Measurements from ENCODE around the gene TMEM127.
A peak's percentile ranks its signal among the peaks of the same experiment; 100 is the strongest.

TMEM127 gene

DNA sequence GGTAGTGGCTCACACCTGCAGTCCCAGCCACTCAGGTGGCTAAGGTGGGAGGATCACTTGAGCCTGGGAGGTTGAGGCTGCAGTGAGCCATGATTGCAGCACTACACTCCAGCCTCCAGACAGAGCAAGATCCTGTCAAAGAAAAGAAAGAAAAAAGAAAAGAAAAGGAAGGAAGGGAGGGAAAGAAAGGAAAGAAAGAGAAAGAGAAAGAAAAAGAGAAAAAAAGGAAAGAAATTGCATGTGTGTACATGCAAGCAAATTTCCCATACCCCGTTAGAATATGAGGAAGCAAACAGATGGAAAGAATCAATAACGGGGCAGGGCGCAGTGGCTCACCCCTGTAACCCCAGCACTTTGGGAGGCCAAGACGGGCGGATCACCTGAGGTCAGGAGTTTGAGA is 17.9 kb downstream of the TMEM127 start:
- no peaks in the 10 kb centered on the region for H3K27me3 ChIP-seq (ENCODE audit: control insufficient read depth, insufficient read depth, low read length)
- H3K9ac ChIP-seq (ENCODE audit: low read length): no peak overlapping the region
- H3K36me3 ChIP-seq (ENCODE audit: control insufficient read depth, insufficient read depth, low read length): peaks cover 17% of the 10 kb centered on the region
- peaks cover 3% of the 10 kb centered on the region for H3K4me1 ChIP-seq (ENCODE audit: control insufficient read depth, insufficient read depth, low read length)
- H3K27ac ChIP-seq (ENCODE audit: low read depth, low read length): no peak overlapping the region
- H3K4me3 ChIP-seq (ENCODE audit: low read length): no peak overlapping the region

DNA sequence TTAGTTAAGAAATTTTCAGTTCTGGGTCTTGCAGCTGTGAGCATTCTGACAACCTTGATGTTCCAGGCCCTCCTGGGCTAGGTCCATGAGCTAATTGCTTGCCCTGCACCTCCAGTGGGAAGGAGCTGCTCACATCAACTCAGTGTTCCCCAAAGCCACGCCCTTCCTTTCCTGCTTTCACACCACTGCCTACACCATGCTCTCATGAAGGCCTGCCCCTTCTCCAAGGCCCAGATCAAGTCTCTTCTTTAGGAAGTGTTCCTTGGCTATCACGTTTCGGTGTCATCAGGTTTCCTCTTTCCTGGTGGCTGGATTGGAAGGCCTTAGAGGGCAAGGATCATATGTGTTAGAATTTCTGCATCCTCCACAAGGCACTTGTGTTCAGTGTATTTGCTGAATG is 18.8 kb downstream of the TMEM127 start:
- H3K27me3 ChIP-seq (ENCODE audit: control insufficient read depth, insufficient read depth, low read length): no peaks in the 10 kb centered on the region
- H3K4me1 ChIP-seq (ENCODE audit: control insufficient read depth, insufficient read depth, low read length): peaks cover 3% of the 10 kb centered on the region
- H3K9ac ChIP-seq (ENCODE audit: low read length): no peak overlapping the region
- H3K4me3 ChIP-seq (ENCODE audit: low read length): no peak overlapping the region
- H3K36me3 ChIP-seq (ENCODE audit: control insufficient read depth, insufficient read depth, low read length): peaks cover 8% of the 10 kb centered on the region
- no peak overlapping the region for H3K27ac ChIP-seq (ENCODE audit: low read depth, low read length)

DNA sequence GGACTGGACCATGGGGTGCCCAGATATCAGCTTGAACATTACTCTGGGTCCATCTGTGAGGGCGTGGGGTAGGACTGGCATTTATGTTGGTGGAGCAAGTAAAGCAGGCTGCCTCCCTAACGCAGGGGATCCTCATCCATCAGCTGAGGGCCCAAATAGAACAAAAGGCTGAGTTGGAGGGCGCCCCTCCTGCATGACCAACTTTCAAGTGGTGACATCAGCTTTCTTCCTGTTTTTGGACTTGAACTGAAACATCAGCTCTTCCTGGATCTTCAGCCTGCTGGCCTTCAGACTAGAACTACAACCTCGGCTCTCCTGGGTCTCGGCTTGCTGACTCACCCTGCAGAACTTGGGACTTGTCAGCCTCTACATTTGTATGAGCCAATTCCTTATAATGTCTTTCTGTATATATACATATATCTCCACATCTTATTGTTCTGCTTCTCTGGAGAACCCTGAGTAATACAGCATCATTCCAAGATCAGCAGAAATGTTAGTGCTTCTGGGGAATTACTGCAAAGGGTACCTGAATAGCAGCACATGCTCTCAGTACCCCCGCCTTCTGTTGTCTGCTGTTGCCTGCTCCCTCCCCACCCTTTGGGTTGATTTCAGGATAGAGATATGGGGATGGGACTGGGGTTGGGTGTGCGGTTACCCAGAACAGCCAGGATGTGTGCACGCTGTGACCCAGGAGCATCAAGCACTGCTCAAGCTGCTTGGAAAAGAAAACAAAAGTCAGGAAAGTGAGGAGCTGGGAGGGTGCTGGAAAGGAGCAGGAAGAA is 20.0 kb downstream of the TMEM127 start:
- no peaks in the 10 kb centered on the region for H3K27me3 ChIP-seq (ENCODE audit: control insufficient read depth, insufficient read depth, low read length)
- H3K36me3 ChIP-seq (ENCODE audit: control insufficient read depth, insufficient read depth, low read length): peaks cover 4% of the 10 kb centered on the region
- H3K4me1 ChIP-seq (ENCODE audit: control insufficient read depth, insufficient read depth, low read length): no peaks in the 10 kb centered on the region
- H3K27ac ChIP-seq (ENCODE audit: low read depth, low read length): no peak overlapping the region
- no peak overlapping the region for H3K9ac ChIP-seq (ENCODE audit: low read length)
- no peak overlapping the region for H3K4me3 ChIP-seq (ENCODE audit: low read length)

DNA sequence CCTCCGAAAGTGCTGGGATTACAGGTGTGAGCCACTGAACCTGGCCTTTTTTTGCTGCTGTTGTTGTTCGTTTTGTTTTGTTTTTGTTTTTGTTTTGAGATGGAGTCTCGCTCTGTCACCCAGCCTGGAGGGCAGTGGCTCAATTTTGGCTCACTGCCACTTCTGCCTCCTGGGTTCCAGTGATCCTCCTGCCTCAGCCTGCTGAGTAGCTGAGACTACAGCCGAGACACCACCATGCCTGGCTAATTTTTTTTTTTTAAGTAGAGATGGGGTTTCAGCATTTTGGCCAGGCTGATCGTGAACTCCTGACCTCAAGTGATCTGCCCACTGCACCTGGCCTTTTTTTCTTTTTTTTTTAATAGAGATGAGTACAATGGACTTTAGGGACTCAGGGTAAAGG is 22.0 kb downstream of the TMEM127 start:
- Histone ChIP-seq H3K27me3 (ENCODE audit: control insufficient read depth, insufficient read depth, low read length) (no peaks in the 10 kb centered on the region), H3K36me3 (ENCODE audit: control insufficient read depth, insufficient read depth, low read length) (no peaks in the 10 kb centered on the region), H3K4me1 (ENCODE audit: control insufficient read depth, insufficient read depth, low read length) (no peaks in the 10 kb centered on the region), H3K9ac (ENCODE audit: low read length) (no peak overlapping the region), H3K27ac (ENCODE audit: low read depth, low read length) (no peak overlapping the region), H3K4me3 (ENCODE audit: low read length) (no peak overlapping the region)

DNA sequence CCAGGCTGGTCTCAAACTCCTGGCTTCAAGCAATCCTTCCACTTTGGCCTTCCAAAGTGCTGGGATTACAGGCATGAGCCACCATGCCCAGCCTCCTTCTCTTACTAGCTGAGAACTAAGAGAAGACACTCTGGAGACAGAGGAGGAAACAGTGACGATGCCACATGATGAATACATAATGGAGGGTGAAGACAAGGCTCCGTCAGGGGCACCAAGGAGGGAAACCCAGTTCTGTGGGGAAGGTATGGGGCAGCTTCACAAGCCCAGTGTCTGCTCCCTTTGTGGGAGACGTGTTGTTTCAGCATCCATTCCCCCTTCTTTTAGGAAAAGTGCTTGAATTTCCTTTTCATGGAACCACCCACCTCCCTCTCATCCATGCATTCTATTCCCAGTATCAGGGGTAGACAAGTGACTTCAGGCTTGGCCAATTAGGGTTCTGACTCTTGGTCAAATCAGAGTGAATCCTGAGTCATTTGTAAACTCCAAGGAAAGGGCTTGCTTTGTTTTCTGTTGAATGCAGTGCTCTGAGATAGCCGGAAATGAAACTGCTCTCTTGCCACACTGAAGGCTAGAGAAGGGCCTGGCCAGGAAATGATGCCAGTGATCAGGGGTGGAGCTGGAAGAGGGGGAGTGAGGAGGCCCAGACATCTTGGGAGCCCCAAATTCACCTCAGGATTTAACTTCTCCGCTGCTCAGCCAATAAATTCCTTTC is 23.7 kb downstream of the TMEM127 start:
- H3K27ac ChIP-seq (ENCODE audit: low read depth, low read length): peak overlapping the region; percentile 15
- H3K4me1 ChIP-seq (ENCODE audit: control insufficient read depth, insufficient read depth, low read length): no peaks in the 10 kb centered on the region
- no peaks in the 10 kb centered on the region for H3K27me3 ChIP-seq (ENCODE audit: control insufficient read depth, insufficient read depth, low read length)
- no peak overlapping the region for H3K9ac ChIP-seq (ENCODE audit: low read length)
- no peak overlapping the region for H3K4me3 ChIP-seq (ENCODE audit: low read length)
- H3K36me3 ChIP-seq (ENCODE audit: control insufficient read depth, insufficient read depth, low read length): no peaks in the 10 kb centered on the region

DNA sequence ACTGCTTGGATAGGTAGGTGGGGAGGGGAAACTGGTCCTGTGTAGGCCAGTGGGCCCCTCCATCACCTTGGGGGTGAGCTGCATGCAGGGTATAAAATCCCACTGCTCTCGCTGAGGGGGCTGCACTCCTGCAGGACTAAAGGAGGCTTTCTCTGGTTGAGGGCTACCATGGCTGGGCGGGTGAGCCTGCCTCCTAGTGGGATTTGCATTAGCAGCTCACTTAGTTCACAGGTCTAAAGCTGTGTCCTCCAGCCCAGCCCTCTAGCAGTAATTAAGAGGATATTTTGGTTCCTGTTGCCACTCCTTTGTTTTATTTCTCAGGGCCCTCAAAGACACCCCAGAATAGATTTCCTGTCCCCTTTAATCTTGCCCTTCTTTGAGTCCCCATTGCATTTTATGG is 24.6 kb downstream of the TMEM127 start:
- Histone ChIP-seq H3K9ac (ENCODE audit: low read length) (no peak overlapping the region), H3K36me3 (ENCODE audit: control insufficient read depth, insufficient read depth, low read length) (no peaks in the 10 kb centered on the region), H3K27me3 (ENCODE audit: control insufficient read depth, insufficient read depth, low read length) (no peaks in the 10 kb centered on the region), H3K27ac (ENCODE audit: low read depth, low read length) (no peak overlapping the region), H3K4me1 (ENCODE audit: control insufficient read depth, insufficient read depth, low read length) (no peaks in the 10 kb centered on the region), H3K4me3 (ENCODE audit: low read length) (no peak overlapping the region)

DNA sequence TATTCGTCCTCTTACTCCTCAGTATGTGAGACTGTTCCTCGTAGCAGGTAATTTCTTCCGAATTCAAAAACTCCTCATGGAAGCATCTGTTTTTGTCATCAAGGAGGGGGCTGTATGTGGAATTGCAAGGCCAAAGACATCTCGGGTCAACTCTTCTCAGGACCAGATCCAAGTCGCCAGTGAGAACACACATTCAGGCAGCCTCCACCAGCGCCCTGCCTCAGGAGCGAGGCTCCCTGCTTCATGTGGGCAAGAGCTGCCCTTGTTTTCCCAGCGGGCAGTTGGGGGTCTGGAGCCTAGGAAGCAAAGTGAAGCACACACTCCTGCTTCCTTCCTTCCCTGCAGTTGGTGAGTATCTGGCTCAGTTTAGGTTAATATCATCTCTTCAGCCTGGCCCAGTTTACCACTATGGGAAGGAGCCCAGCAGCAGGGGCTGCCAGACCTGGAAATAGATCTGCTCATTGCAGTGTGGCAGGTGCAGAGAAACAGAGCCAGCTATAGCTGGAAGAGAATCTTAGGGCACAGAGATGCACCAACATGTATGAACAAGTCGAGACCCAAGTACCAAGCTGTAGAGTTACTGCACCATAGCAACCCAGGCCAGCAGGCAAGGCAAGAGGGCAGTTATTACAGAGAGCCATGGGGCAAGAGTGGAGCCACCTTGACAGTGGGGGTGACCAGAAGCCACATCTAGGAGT is 25.3 kb downstream of the TMEM127 start:
- no peaks in the 10 kb centered on the region for H3K36me3 ChIP-seq (ENCODE audit: control insufficient read depth, insufficient read depth, low read length)
- no peaks in the 10 kb centered on the region for H3K27me3 ChIP-seq (ENCODE audit: control insufficient read depth, insufficient read depth, low read length)
- H3K4me1 ChIP-seq (ENCODE audit: control insufficient read depth, insufficient read depth, low read length): no peaks in the 10 kb centered on the region
- no peak overlapping the region for H3K27ac ChIP-seq (ENCODE audit: low read depth, low read length)
- H3K9ac ChIP-seq (ENCODE audit: low read length): no peak overlapping the region
- H3K4me3 ChIP-seq (ENCODE audit: low read length): no peak overlapping the region

DNA sequence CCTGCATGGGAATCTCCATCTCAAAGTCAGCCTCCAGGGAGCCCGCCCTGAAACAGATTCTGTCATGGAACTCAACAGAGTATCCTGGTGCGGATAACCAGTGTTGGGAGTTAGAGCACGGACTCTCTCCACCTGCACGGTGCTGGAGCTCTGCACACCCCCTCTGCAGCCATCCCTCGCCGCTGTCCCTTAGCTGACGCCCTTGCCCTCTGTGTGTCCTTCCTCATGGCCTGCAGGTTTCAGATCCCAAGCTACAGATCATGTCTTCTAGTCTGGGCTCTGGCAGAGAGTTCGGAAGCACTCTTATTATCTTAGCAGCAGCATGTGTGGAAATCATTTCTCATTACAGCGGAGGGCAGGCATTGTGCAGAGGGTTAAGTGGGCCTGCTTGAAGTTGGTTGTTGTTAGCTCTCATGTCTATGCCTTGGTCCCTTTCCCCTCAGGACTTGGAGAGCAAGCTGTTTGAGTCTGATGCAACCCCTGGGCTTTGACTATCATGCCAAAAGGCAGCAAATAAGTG is 26.0 kb downstream of the TMEM127 start:
- Histone ChIP-seq H3K27ac (ENCODE audit: low read depth, low read length) (no peak overlapping the region), H3K9ac (ENCODE audit: low read length) (no peak overlapping the region), H3K36me3 (ENCODE audit: control insufficient read depth, insufficient read depth, low read length) (no peaks in the 10 kb centered on the region), H3K4me1 (ENCODE audit: control insufficient read depth, insufficient read depth, low read length) (no peaks in the 10 kb centered on the region), H3K4me3 (ENCODE audit: low read length) (no peak overlapping the region), H3K27me3 (ENCODE audit: control insufficient read depth, insufficient read depth, low read length) (no peaks in the 10 kb centered on the region)

DNA sequence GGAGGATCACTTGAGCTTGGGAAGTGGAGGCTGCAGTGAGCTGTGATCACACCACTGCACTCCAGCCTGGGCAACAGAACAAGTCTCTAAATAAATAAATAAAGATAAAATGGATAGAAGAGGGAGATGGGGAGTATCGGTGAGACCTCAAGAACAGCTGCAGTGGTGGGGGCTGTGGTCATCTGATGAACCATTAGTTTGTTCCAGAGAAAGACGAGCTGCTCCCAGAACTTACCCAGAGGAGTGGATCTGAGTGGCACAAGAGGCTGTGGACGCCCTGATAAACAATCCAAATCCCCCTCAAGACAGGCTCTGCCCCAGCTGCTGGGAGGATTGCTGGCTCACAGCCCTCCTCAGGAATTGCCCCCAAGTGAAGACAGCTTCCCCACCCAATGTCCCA is 26.7 kb downstream of the TMEM127 start:
- H3K4me3 ChIP-seq (ENCODE audit: low read length): no peak overlapping the region
- no peak overlapping the region for H3K9ac ChIP-seq (ENCODE audit: low read length)
- no peak overlapping the region for H3K27ac ChIP-seq (ENCODE audit: low read depth, low read length)
- H3K27me3 ChIP-seq (ENCODE audit: control insufficient read depth, insufficient read depth, low read length): no peaks in the 10 kb centered on the region
- H3K4me1 ChIP-seq (ENCODE audit: control insufficient read depth, insufficient read depth, low read length): no peaks in the 10 kb centered on the region
- H3K36me3 ChIP-seq (ENCODE audit: control insufficient read depth, insufficient read depth, low read length): no peaks in the 10 kb centered on the region

DNA sequence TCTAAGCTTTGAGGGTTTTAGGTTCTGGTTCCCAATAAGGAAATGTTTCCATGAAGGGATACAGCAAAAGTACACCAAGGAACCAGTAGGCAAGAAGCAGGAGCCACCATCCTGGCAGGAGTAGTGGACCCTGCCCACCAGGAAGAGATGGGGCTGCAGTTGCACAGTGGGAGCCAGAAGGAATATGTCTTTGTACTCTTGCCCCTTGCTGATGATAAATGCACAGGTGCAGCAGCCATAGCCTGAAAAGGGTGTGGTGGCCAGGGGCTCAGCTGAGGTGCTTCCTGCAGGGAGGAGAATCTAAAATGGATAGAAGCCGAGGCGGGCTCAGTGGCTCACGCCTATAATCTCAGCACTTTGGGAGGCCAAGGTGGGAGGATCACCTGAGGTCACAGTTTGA is 27.5 kb downstream of the TMEM127 start:
- no peak overlapping the region for H3K4me3 ChIP-seq (ENCODE audit: low read length)
- H3K27ac ChIP-seq (ENCODE audit: low read depth, low read length): no peak overlapping the region
- no peaks in the 10 kb centered on the region for H3K4me1 ChIP-seq (ENCODE audit: control insufficient read depth, insufficient read depth, low read length)
- no peaks in the 10 kb centered on the region for H3K36me3 ChIP-seq (ENCODE audit: control insufficient read depth, insufficient read depth, low read length)
- H3K27me3 ChIP-seq (ENCODE audit: control insufficient read depth, insufficient read depth, low read length): no peaks in the 10 kb centered on the region
- no peak overlapping the region for H3K9ac ChIP-seq (ENCODE audit: low read length)

DNA sequence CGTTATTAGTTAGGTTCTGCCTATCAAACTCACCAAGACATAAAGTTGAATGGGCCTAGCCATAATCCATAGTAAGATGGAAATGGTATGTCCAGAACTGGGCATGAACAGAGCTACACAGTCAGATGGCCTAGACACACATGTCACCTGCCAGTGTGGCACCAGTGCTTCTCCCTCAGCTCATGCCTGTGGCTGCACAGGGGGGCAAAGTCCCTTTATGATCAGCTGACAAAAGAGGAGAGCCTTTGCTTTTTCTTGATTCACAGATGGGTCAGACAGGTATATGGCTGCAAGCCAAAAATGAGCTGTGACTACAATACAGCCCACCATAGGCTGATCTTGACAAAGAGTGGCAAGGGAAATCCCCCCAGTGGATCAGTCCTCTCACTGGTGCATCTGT is 28.9 kb downstream of the TMEM127 start:
- H3K9ac ChIP-seq (ENCODE audit: low read length): no peak overlapping the region
- H3K27me3 ChIP-seq (ENCODE audit: control insufficient read depth, insufficient read depth, low read length): no peaks in the 10 kb centered on the region
- H3K4me1 ChIP-seq (ENCODE audit: control insufficient read depth, insufficient read depth, low read length): no peaks in the 10 kb centered on the region
- H3K36me3 ChIP-seq (ENCODE audit: control insufficient read depth, insufficient read depth, low read length): no peaks in the 10 kb centered on the region
- no peak overlapping the region for H3K4me3 ChIP-seq (ENCODE audit: low read length)
- H3K27ac ChIP-seq (ENCODE audit: low read depth, low read length): no peak overlapping the region

DNA sequence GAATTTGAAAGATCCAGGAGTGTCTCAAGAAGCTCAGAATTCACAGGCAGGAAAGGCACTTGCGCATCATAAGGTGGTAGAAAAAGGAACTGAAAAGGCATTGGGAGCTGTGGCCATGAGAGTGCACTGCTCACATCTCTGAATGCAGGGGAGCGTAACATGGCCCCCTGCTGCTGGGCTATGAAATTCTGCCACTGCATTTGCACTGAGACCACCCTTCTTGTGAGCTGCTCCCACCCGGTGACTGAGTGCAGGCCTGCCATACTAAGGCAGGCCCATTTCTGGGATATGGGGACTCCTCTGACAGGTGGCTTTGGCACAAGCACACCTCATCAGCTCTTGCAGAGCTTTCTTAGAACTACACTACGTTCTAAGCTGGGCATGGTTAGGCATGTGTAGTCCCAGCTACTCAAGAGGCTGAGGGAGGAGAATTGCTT is 31.9 kb downstream of the TMEM127 start:
- Histone ChIP-seq H3K27me3 (ENCODE audit: control insufficient read depth, insufficient read depth, low read length) (no peaks in the 10 kb centered on the region), H3K4me3 (ENCODE audit: low read length) (no peak overlapping the region), H3K36me3 (ENCODE audit: control insufficient read depth, insufficient read depth, low read length) (no peaks in the 10 kb centered on the region), H3K9ac (ENCODE audit: low read length) (no peak overlapping the region), H3K27ac (ENCODE audit: low read depth, low read length) (no peak overlapping the region), H3K4me1 (ENCODE audit: control insufficient read depth, insufficient read depth, low read length) (no peaks in the 10 kb centered on the region)

All from rectal smooth muscle tissue (tissue), 1 donor.